GM13976 (cell line): ENCODE results near the gene MORC3.
"Not testable (repeated sequence)": the region's sequence is repeated elsewhere in the genome, so short reads cannot be mapped to it uniquely, and the experiment has no call there.

Source experiments
- DNase-seq: peaks from one replicate; pipeline ENCODE4 v3.0.0; 2012; ENCODE audit warnings: low spot score
- CTCF ChIP-seq: IDR thresholded peaks from 2 replicates; pipeline ENCODE4 v1.5.1; 2012; ENCODE audit warnings: borderline replicate concordance, mild to moderate bottlenecking; ENCODE audit not compliant: insufficient read depth; ENCODE audit errors: extremely low read depth, missing control alignments, control extremely low read depth
- in situ Hi-C: fragments of 300-500 bp; cut with MboI; formaldehyde crosslinking; loops from one replicate; pipeline ENCODE4 v1.12.0; 2022; ENCODE audit warnings: low sequenced_read_pairs, mixed read lengths, inconsistent platforms; ENCODE audit not compliant: unreplicated experiment

The MORC3 gene

GRCh38 chr21:36291509-36291908 is 28.5 kb upstream of the MORC3 start:
- TF ChIP-seq CTCF, result no peak
- DNase-seq, result no peak
- in situ Hi-C loops, result no loop called here

- in situ Hi-C loops, result no loop called here
- no peak for DNase-seq
- no peak for TF ChIP-seq CTCF
These were observed 22.5 kb upstream of the MORC3 start for GRCh38 chr21:36297406-36297937.

GRCh38 chr21:36297938-36298572 is 21.9 kb upstream of the MORC3 start:
- in situ Hi-C loops, result no loop called here
- no peak for TF ChIP-seq CTCF
- peak; percentile 86 for DNase-seq

GRCh38 chr21:36306872-36307534 is 13.0 kb upstream of the MORC3 start:
- TF ChIP-seq CTCF, result no peak
- DNase-seq, result no peak
- in situ Hi-C loops, result no loop called here

- TF ChIP-seq CTCF, result no peak
- DNase-seq, result peak; percentile 65
- in situ Hi-C loops, result no loop called here
These were observed 10.0 kb upstream of the MORC3 start for GRCh38 chr21:36310016-36310415.

- not testable (repeated sequence) for DNase-seq
These were observed 6.6 kb upstream of the MORC3 start for GRCh38 chr21:36313446-36313845.

GRCh38 chr21:36316045-36316444 is 4.0 kb upstream of the MORC3 start:
- in situ Hi-C loops, DNase-seq: not testable (repeated sequence)

More at GRCh38 chr21:36313446-36313845, 6.6 kb upstream of the MORC3 start:
- in situ Hi-C loops, result not testable (repeated sequence)
